Raji (cell line): ENCODE results near the gene JPH3.

Experiments
- POLR2A ChIP-seq: IDR thresholded peaks from 2 replicates; pipeline ENCODE4 v1.6.1; 2011; ENCODE audit warnings: low read depth, low read length, control low read depth; ENCODE audit not compliant: insufficient read depth

The JPH3 gene

GRCh38 chr16:87569601-87570571, 32.4 kb upstream of the JPH3 start:
- no peak for TF ChIP-seq POLR2A

GRCh38 chr16:87570572-87570937, 31.8 kb upstream of the JPH3 start:
- TF ChIP-seq POLR2A, result no peak

GRCh38 chr16:87570938-87571867, 31.1 kb upstream of the JPH3 start:
- no peak for TF ChIP-seq POLR2A

- TF ChIP-seq POLR2A, result no peak
These were observed 30.5 kb upstream of the JPH3 start for GRCh38 chr16:87571868-87572244.

GRCh38 chr16:87572959-87573358, 29.3 kb upstream of the JPH3 start:
- TF ChIP-seq POLR2A, result no peak

- TF ChIP-seq POLR2A, result no peak
These were observed 27.1 kb upstream of the JPH3 start for GRCh38 chr16:87575027-87575804.

GRCh38 chr16:87576171-87576570, 26.1 kb upstream of the JPH3 start:
- no peak for TF ChIP-seq POLR2A

- TF ChIP-seq POLR2A, result no peak
These were observed 22.6 kb upstream of the JPH3 start for GRCh38 chr16:87579691-87580090.

GRCh38 chr16:87580855-87581261, 21.4 kb upstream of the JPH3 start:
- TF ChIP-seq POLR2A, result no peak

- TF ChIP-seq POLR2A, result no peak
These were observed 20.5 kb upstream of the JPH3 start for GRCh38 chr16:87581857-87582215.

- no peak for TF ChIP-seq POLR2A
These were observed 19.9 kb upstream of the JPH3 start for GRCh38 chr16:87582216-87582965.

- TF ChIP-seq POLR2A, result no peak
These were observed 19.4 kb upstream of the JPH3 start for GRCh38 chr16:87582966-87583325.

GRCh38 chr16:87583453-87584131, 18.7 kb upstream of the JPH3 start:
- no peak for TF ChIP-seq POLR2A

GRCh38 chr16:87584271-87584670, 18.0 kb upstream of the JPH3 start:
- TF ChIP-seq POLR2A, result no peak
